HG03025 (cell line): ENCODE data around the gene VPS26B.

Source experiments
- ATAC-seq: cut with Tn5 transposase; IDR thresholded peaks from one replicate; pipeline ENCODE4 v1.9.1; 2021; ENCODE audit warnings: mild to moderate bottlenecking, moderate library complexity; ENCODE audit not compliant: unreplicated experiment, low FRiP score

VPS26B gene

DNA sequence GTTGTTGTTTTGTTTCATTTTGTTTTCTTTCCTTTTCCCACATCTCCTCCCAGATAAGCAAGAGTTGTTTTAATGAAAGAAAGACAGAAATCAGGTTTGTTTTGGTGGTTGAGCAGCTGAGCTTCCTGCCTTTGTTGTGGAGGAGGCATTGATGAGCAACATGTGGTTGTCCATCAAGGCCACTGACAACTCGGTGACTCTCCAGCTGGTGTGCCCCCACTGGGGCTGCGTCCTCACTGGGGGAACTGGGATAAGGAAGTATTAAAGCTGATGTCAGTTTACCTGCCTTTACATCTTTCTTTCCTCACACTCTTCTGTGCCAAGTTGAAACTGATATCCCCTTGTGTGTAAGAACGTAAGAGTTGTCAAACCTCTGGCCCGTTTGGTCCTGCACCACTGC is 5.9 kb downstream of the VPS26B start:
- no peak for ATAC-seq

DNA sequence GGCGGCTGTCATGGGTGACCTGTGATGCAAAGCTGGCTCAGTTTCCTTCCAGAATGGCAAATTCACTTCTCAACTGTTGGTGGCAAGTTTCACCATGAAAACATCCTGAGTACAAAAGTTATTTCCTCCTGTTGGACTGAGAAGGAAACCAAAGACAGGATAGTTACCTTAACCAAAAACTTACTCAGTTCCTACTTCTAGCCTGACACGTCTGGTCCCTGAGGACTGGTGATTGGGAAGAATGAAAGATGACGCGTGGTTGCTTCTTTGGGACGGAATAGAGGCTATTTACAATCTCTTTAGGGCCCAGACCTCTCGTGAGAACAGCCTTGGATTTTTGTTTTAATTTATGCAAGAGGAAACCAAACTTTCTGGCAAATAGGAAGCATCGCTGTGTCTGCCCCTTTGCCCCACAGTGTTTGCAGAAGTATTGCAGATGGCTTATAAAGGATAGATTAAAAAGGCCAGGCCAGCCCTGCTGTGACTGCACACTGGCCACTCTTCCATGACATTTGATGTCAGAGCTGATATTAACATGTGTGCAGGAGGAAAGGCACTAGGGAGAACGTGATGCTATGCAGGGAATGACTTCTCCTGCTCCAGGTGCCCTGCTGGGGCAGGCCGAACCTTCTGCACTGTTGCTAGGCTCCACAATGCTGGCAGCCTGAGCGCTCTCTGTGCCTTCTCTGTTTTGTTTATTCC is 7.6 kb downstream of the VPS26B start:
- ATAC-seq: no peak

DNA sequence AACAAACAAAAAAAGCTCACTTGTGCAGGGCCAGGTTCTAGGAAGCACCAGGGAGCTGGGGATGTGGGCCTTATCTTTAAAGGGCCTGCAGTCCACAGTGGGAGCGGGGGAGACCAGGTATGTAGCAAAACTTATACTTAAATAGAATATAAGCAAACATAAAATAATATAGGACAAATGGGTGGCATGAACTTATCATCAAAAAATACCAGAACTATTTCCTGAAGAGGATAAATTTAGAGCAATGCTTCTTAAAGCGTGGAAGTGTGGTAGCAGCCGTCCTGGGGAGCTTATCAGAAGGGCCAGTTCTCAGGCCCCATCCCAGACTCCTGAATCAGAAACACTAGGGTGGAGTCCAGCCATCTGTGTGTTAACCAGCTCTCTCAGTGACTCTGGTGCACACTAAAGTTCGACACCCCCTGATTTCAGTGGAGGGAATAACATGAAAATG is 9.3 kb downstream of the VPS26B start:
- ATAC-seq: no peak

DNA sequence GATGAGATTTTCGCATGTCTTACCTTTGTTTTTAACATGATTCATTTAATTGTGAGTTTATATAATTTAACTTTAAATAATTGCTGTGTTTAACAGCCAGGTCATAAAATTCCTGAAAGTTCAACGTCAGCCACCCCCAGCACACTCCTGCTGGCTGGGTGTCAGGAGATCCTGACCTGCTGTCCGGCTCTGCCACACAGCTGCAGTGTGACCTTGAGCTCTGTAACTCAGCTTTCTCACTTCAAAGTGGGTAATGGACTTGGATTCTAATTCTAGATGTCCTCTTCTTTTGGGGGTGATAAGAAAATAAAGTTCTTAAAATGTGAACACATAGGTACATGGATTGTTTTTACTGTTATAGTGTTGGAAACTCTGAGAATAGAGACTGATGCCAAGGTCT is 10.9 kb downstream of the VPS26B start:
- no peak for ATAC-seq

DNA sequence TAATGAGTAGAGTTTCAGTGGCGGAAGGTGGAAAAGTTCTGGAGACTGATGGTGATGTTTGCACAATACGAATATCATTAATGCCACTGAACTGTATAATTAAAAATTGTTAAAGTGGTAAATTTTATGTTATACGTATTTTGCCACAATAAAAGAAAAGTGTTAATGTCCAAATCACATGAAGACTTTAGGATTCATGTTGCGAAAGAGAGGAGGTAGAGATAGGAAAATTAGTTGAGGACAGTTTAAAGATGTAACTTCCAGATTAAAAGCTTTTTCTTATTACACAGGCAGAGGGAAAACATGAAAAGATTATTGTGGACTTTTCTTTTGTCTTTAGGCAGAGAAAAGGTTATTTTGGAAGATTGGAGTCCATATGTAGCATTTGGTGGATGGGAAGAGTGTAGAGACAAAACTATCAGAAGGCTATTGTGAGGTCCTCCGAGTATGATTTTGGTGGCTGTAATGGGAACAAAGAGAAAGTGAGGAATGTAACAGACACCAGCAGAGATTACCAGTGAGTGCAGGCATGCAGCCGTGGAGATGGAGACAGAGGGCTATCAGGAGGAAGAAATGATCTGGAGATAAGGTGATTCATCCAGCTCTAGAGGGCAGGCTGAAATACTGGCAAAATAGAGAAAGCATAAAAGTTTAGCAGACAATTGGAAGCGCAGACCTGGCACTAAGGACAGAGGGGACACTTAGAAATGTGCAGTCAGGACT is 12.5 kb downstream of the VPS26B start:
- no peak for ATAC-seq

DNA sequence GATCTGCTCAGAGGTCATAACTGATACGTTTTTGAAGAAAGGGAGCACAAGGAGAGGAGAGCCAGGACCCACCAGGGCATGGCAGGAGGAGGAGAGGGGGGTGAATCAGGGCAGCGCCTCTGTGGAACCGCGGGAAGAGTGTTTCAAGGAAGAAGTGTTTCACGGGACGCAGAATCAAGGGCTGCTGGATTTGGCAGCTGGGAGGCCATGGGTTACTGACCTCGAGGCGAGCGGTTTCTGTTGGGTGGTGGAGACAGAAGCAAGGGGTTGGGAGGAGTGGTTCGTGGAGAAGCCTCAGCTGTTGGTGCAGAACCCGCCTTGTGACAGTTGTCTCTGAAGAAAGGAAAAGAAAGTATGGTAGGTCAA is 13.1 kb downstream of the VPS26B start:
- ATAC-seq: no peak

DNA sequence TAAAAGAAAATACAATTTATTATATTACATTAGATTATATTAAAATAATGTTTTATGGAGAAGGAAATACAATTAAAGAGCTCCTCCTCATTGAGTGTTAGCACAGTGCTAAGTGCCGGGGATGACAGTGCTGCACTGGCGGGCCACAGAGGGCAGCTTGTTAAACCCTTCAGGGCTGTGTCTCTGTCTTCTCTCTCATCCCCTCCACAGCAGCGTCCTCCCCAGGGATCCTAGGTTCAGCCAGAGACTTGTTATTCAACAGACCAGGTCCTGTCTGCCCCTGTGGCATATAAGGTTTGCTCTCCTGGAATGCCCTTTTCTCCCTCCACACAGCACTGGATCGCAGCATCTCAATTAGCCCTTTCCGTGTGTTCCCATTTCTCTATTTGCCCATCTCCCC is 14.5 kb downstream of the VPS26B start:
- ATAC-seq: no peak

DNA sequence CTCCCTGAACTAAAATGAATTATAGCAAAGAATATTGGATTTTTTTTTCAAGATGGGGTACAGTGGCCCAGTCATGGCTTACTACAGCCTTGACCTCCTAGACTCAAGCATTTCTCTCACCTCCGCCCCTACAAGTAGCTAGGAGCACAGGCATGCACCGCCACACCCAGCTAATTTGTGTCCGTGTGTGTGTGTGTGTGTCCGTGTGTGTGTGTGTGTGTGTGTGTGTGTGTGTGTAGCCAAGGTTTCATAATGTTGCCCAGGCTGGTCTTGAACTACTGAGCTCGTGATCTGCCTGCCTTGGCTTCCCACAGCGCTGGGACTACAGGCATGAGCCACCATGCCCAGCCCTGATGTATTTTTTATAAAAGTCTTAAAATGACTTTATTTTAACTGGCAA is 16.1 kb downstream of the VPS26B start:
- ATAC-seq: no peak

DNA sequence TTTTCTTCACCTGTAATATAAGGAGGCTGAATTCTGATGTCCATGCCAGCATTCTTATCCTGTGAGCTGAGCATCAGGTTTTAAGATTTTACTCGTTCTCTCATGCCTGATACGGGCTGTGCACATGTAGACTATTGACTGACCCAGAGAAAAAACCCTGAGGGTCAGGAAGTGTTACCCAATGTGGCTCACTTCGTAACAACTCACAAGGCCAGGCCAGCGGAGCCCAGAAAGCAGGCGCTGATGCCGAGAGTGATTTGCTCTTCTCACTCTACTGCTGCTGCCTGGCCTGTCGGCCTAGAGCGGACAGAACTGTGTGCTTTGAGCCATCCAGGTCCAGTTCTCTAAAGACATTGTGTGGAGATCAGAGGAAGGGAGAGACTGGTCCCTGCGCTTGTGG is 17.9 kb downstream of the VPS26B start:
- ATAC-seq: no peak

DNA sequence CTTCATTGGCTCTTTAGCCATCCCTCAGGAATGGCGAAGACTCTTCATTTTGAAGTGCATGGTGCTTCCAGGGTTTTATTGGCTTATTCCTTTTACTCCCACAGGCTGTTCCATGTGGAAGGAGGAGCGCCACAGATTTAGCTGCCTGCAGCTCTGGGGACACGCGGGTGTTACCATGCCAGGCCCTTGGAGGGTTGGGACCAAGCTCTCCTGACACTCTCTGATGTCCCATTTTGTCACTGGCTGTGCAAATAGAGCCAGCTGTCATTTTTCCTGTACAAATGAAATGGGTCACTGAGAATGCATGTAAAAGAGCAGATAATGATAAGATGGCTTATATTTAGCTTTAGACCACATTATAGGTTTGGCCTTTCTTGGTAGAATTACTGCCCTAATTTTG is 19.4 kb downstream of the VPS26B start:
- ATAC-seq: no peak

DNA sequence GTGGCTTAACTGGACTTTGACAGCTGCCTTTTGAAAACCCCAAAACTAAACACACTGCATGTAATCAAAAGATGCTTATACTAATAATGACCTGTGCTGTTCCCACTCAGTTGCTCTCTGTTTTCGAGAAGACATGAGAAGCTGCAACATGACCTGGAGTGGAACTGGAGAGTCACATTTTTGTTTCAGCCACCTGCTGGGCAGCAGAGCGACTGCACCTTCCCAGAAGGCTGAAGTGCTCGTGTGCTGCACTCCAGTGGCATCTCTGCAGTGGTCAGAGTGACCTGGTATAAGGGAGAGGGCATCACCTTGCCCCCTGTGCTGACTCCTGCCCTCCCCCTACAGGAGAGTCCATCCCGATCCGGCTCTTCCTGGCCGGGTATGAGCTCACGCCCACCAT is 20.1 kb downstream of the VPS26B start:
- ATAC-seq: peak; percentile 62

DNA sequence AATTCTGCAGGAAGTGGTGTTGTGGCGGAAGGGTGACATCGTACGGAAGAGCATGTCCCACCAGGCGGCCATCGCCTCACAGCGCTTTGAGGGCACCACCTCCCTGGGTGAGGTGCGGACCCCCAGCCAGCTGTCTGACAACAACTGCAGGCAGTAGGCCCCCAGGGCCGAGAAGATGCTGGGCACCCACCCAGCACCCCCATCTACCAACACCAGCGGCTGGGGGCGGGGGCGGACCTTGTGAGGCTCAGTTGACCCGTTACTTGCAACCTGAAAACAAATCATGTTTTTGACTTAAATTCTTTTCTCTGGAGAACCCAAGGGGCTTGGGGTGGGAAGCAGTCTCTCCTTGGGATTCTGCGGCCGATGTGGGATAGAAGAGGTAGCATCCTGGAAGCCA is 21.0 kb downstream of the VPS26B start:
- ATAC-seq: no peak

DNA sequence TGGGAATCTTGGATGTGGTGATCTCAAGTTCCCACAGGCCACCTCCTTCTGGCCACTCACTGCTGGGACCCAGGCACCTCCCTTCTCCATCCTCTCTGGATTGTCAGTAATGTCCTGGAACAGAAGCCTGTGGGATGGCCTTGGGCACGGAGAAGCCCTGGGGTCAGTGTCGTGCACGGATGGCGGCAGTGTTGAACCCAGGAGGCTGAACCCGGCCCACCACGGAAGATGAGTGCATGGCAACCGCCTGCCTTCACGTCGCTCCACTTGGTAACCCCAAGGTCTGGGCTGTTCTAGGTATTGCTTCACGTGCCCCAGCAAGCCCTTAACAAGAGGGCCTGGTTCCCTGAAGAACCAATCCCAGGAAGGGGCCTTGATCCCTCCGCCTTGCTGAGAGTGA is 21.6 kb downstream of the VPS26B start:
- no peak for ATAC-seq

DNA sequence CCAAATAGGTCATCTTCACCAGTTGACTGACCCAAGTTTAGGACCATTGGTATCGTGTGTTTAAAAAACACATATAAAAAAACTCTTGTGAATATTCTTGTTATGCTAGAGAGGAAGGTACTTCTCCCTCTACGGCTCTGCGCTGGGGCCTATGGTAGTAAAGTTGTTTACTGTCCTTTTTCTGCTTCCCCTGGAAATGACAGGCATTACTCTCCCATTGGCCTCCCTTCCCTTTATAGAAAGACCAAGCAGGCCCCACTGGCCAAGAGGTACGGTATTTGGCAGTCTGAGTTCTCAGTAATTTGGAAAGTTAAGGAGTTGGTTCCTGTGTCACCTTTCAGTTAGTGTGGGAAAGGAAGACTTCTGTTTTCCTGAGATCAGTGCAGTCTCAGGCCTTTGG is 22.2 kb downstream of the VPS26B start:
- no peak for ATAC-seq

DNA sequence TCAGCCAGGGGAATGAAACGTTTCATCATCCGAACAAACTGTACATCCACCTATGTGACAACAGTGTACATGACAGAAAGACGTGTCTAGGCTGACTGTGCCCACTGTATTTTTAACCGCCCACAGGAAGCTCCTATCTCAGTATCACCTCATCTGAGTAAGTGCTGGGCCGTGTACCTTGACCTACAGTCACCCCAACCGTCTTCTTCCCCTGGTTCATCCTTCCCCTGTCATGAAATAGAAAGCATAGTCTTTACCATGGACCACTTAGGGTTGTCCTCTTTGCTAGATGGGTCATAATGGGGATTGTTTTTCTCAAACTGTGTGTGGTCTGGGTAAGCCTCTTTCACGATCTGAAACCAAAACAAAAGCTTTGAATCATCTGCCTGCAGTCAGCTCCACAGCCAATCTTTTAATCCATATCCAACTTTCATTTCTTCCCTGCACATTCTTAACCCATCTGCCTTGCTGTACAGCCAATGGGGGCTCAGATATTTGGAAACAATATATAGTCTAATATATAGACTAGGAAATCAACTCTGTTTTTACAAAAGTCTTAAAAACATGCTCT is 24.5 kb downstream of the VPS26B start:
- no peak for ATAC-seq

DNA sequence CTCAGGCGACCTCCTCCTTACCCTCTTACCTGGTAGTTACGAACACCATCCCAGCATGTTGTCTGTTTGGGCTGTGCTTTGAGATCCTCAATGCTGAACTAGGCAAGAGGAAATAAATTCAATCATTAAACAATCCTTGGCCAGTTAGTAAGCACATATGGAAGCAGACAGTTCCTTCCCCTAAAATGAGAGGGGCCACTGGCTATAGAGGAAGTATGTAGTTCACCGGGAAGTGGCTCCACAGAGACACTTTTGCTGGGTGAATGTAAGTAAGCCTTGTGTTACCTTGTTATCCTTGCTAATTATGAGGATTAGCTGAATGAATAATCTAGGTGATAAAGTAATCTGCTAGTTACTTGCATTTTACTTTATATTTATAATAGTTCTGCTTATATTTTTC is 25.8 kb downstream of the VPS26B start:
- no peak for ATAC-seq

DNA sequence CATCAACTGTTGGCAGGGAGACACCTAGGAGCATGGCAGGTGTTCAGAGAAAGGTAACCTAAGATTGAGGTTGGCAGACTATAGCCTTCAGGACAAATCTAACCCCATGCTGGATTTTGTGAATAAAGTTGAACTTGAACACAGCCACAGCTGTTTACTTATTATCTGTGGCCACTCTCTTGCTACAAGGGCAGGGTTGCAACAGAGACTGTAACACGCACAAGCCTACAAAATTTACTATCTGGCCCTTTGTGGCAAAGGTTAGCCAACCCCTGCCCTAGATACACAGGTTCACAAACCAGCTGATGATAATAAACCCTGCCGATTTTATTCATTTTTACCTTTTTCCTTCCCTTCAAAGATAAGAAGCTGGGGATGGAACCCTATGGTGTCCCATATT is 26.2 kb downstream of the VPS26B start:
- ATAC-seq: no peak

DNA sequence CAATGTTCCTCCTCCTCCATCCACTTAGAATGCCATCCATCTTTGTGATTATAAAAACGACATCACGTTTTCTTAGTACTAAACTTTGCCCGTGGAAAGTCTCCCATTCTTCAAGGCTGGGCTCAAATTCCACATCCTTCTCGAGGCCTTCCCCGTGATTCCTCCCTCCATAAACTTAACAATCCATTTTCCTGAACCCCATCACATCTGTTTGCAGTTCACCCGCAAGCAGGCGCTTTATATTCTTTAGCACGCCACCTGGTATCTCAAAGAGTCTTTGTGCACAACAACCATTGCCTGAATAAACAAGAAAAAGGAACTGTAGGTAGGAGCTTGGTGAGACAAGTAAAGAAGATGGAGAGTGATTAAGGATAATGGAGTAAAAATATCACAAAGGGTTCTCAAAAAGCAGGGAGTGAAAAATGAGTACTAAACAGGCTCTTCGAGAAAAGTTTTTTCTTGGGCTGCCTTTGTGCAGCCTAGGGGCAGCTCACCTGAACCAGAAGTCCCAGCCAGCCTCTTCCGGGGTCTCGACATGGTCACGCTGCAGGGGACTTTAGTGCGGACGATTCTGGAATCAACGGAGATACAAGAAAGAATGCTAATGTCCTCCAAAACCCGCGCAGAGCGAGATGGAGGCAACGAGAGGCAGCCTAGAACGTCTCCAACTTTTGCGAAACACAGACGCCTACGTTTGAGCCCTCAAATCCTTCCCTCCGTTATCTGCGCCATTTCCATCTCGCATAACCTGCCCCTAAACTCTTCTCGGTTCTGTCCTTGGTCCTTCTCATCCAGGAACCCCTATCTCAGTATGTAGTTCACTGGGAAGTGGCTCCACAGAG is 28.1 kb downstream of the VPS26B start:
- peak; percentile 17 for ATAC-seq

DNA sequence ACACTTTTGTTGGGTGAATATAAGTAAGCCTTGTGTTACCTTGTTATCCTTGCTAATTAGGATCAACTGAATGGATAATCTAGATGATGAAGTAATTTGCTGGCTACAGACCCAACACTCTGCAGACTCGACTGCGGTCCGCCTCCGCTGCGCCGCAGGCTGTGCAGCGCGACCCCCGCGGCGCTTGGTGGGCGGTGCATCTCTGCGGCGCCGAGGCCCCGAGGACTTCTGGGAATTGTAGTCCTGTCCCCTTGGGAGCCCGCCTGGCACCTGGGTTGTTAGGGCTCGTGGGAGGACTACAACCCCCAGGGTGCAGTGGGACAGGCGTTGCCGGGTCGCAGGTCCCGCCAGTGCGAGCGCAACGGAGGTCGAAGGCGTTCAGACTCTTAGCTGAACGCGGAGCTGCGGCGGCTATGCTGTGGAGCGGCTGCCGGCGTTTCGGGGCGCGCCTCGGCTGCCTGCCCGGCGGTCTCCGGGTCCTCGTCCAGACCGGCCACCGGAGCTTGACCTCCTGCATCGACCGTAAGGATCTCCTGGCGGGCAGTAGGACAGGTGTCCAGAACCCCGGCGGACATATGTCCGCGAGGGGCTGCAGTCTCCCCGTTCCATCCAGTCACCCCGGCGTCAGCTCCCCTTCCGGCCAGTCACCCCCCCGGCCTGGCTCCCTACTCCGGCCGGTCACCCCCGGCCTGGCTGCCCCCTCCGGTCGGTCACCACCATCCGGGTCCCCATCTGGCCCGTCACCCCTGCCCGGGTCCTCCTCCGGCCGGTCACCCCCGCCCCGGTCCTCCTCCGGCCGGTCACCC is 28.9 kb downstream of the VPS26B start, which contains the start of the genes ACAD8 and THYN1:
TSS of gene ACAD8 (plus strand) at position 381 of the 806 bp plus-strand sequence. CDS start at position 414, 33 bp downstream.
TSS of gene THYN1 (minus strand) at position 165 of the 806 bp plus-strand sequence. CDS start 470 bp downstream, outside the sequence.
- ATAC-seq: peak; percentile 98
